RWPE2 (cell line): ENCODE data around the gene CACNA1D.

Experiments
- ATAC-seq: fragments of 200-7000 bp; cut with Tn5 transposase; 3 replicates; pipeline ENCODE4 v1.9.1; 2021; ENCODE audit warnings: low read depth
- DNase-seq: peaks from one replicate; pipeline ENCODE4 v3.0.0-alpha.2; 2020; ENCODE audit warnings: low spot score
- H3K27ac ChIP-seq: fragments of 450-650 bp; 2 replicates; pipeline ENCODE4 v1.5.1; 2017; ENCODE audit warnings: mild to moderate bottlenecking; ENCODE audit not compliant: poor library complexity, severe bottlenecking
- H3K27me3 ChIP-seq: fragments of 250-450 bp; sonication (Bioruptor Pico); 2 replicates; pipeline ENCODE4 v1.5.1; 2021; ENCODE audit warnings: mild to moderate bottlenecking, moderate library complexity; ENCODE audit not compliant: insufficient read depth, poor library complexity, severe bottlenecking
- H3K36me3 ChIP-seq: fragments of 250-450 bp; sonication (Bioruptor Pico); 2 replicates; pipeline ENCODE4 v1.5.1; 2020; ENCODE audit warnings: low read depth, mild to moderate bottlenecking, moderate library complexity
- H3K4me1 ChIP-seq: fragments of 250-450 bp; sonication (Bioruptor Pico); 2 replicates; pipeline ENCODE4 v1.5.1; 2021; ENCODE audit warnings: mild to moderate bottlenecking, moderate library complexity; ENCODE audit not compliant: insufficient read depth, poor library complexity, severe bottlenecking
- H3K4me3 ChIP-seq: fragments of 250-450 bp; sonication (Bioruptor Pico); 2 replicates; pipeline ENCODE4 v1.5.1; 2021; ENCODE audit warnings: mild to moderate bottlenecking, moderate library complexity; ENCODE audit not compliant: severe bottlenecking
- H3K9me3 ChIP-seq: fragments of 250-450 bp; sonication (Bioruptor Pico); 2 replicates; pipeline ENCODE4 v1.5.1; 2021; ENCODE audit warnings: mild to moderate bottlenecking, moderate library complexity; ENCODE audit not compliant: severe bottlenecking
- CTCF ChIP-seq: fragments of 450-650 bp; IDR thresholded peaks from one replicate; pipeline ENCODE4 v1.5.1; 2017; ENCODE audit warnings: mild to moderate bottlenecking, moderate library complexity; ENCODE audit not compliant: poor library complexity, severe bottlenecking

CACNA1D gene

GRCh38 chr3:53794597-53794996 lies 300.2 kb downstream of the CACNA1D start:
- Histone ChIP-seq H3K27me3 (no peaks in the 10 kb centered on the region), H3K27ac (no peak overlapping the region), H3K4me3 (no peak overlapping the region), H3K36me3 (no peaks in the 10 kb centered on the region), H3K9me3 (no peaks in the 10 kb centered on the region), H3K4me1 (no peaks in the 10 kb centered on the region)
- peak; percentile 43; the same call in 1 of the 3 replicates for ATAC-seq
- no peak for DNase-seq
- no peak for TF ChIP-seq CTCF

DNA sequence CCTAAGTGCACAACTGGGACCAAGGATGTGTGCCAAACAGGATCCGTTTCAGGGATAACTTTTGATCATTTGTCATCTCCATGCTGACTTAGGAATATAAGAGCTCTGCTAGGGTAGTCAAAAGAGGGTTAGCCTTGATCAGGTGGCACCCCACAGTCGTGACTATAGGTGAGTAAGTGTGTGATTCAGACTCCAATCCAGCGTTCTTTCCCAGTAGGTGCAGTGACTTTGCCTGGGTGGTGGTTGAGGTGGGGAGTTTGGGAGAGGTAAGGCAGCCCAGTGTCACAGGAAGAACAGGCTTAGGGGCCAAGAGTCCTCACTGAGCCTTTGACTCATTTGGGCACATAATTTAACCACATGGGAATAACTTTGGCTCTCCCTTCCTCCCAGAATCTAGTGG lies 300.8 kb downstream of the CACNA1D start:
- H3K36me3 ChIP-seq, result no peaks in the 10 kb centered on the region
- H3K4me1 ChIP-seq, result no peaks in the 10 kb centered on the region
- H3K9me3 ChIP-seq, result no peaks in the 10 kb centered on the region
- ATAC-seq (peak; percentile 84), DNase-seq (no peak)
- H3K27ac ChIP-seq, result no peak overlapping the region
- TF ChIP-seq CTCF, result no peak
- H3K27me3 ChIP-seq, result no peaks in the 10 kb centered on the region
- H3K4me3 ChIP-seq, result no peak overlapping the region

DNA sequence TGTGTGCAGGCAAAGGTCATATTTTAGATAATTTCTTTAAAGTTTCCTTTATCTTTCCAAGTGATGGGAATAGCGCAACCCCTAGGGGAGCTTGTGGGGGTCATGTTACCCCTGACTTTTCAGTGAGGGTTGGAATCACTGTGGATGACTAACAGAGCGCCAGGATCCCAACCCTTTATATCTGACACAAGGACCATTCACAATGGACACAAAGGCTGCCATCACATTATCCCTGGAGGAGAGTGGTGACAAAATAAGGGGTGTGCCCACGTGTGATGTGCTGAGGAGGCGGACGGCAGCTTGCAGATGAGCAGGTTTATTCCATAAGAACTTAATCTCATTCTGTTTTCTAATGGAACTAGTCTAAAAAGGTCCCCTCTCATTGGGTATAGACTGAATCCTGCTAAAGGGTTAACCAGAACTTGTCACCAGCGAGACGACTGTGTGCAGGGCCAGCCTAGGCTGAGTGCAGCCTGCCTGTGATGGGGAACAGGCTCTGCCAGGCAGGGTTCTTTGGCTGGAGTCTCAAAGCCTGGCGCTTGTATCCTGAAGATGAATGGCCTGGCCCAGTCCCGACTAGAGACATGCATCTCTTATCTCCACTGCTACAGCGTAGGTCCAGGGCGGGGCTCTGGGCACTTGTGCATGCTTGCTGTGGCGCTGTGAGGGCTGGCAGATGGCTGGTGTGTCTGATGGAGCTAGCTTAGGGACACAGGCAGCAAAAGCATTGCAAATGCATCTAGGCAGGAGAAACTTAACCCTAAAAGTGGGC lies 301.6 kb downstream of the CACNA1D start:
- DNase-seq (no peak), ATAC-seq (no peak)
- Histone ChIP-seq H3K4me1 (no peaks in the 10 kb centered on the region), H3K36me3 (no peaks in the 10 kb centered on the region), H3K4me3 (no peak overlapping the region), H3K9me3 (no peaks in the 10 kb centered on the region), H3K27me3 (no peaks in the 10 kb centered on the region), H3K27ac (no peak overlapping the region)
- TF ChIP-seq CTCF, result no peak

- no peak for DNase-seq
- no peak overlapping the region for H3K27ac ChIP-seq
- no peaks in the 10 kb centered on the region for H3K4me1 ChIP-seq
- no peak for TF ChIP-seq CTCF
- ATAC-seq, result no peak
- no peaks in the 10 kb centered on the region for H3K36me3 ChIP-seq
- no peak overlapping the region for H3K4me3 ChIP-seq
- no peaks in the 10 kb centered on the region for H3K9me3 ChIP-seq
- H3K27me3 ChIP-seq, result no peaks in the 10 kb centered on the region
Observed at GRCh38 chr3:53798144-53798543, 303.7 kb downstream of the CACNA1D start.

DNA sequence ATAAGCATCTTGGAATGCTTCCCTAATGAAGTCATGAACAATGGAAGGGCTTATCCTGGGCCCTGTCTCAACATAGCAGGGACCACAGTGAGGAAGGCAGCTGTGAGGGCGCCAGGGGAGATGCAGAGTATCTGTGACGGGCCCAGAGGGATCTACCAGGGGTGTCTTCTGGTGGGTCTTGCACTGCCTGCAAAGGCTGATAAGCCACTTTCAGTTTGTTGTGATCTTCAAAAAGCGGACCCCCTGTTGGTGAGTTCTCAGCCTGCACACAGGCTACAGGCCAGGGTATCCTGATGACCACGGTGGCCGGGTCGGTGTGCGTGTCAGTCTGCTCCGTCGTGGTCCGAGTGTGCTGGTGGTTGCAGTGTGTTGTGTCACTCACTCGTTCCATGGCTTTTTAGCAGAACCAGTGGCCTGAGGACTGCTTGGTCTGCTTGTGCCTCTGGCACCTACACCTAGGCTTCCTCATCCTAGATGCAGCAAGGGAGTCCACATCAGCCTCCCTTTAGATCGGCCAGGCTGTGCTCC lies 305.0 kb downstream of the CACNA1D start:
- no peak overlapping the region for H3K27ac ChIP-seq
- no peaks in the 10 kb centered on the region for H3K36me3 ChIP-seq
- DNase-seq, result no peak
- no peaks in the 10 kb centered on the region for H3K9me3 ChIP-seq
- no peak for TF ChIP-seq CTCF
- no peaks in the 10 kb centered on the region for H3K27me3 ChIP-seq
- no peak overlapping the region for H3K4me3 ChIP-seq
- no peak for ATAC-seq
- H3K4me1 ChIP-seq, result no peaks in the 10 kb centered on the region
